HG03469 (cell line): ENCODE data around the gene FUCA1.
"Not testable (repeated sequence)": the region's sequence is repeated elsewhere in the genome, so short reads cannot be mapped to it uniquely, and the experiment has no call there.

Source experiments
- ATAC-seq: cut with Tn5 transposase; IDR thresholded peaks from one replicate; pipeline ENCODE4 v1.9.1; 2021; ENCODE audit warnings: mild to moderate bottlenecking, moderate library complexity, moderate number of reproducible peaks; ENCODE audit not compliant: unreplicated experiment

Gene FUCA1

GRCh38 chr1:23843644-23844043 lies 24.4 kb downstream of the FUCA1 start:
- ATAC-seq, result no peak

GRCh38 chr1:23838401-23838866 lies 29.7 kb downstream of the FUCA1 start:
- ATAC-seq, result no peak

DNA sequence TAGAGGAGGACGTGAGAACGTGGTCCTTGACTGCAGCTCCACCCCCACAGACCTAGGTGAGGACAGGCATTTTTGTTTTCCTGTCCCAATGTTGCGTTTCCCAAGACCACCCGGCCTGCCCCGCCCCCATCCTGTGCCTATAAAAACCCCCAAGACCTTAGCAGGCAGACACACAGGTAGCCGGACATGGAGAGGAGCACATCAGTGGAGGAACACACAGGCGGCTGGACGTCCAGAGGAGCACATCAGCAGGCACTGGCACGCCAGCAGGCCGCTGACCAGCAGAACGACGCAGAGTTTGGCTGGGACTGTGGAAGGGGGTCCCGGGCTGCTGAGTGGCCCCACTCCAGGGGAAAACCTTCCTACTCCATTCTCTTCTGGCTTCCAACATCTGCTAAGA lies 30.2 kb downstream of the FUCA1 start:
- ATAC-seq, result no peak

DNA sequence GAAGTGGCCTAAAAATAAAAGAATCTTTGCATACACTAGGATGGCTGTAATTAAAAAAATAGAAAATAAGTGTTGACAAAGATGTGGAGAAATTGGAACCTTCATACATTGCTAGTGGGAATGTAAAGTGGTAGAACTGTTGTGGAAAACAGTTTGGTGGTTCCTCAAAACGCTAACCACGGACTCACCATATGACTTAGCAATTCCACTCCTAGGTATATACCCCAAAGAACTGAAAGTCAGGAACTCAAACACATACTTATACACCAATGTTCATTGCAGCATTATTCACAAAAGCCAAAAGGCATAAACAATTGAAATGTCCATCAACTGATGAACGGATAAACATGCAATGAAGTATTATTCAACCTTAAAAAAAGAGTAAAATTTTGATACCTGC lies 32.1 kb downstream of the FUCA1 start:
- no peak for ATAC-seq

DNA sequence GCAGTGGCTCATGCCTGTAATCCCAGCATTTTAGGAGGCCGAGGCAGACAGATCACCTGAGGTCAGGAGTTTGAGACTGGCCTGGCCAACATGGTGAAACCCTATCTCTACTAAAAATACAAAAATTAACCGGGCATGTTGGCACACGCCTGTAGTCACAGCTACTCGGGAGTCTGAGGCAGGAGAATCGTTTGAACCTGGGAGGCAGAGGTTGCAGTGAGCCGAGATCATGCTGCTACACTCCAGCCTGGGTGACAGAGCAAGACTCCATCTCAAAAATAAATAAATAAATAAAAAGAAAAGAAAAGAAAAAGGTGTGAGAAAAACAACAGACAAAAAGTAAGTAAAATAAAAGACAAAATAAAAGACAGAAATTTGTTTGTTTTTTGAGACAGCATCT lies 33.9 kb downstream of the FUCA1 start:
- not testable (repeated sequence) for ATAC-seq

- no peak for ATAC-seq
Measured at GRCh38 chr1:23827717-23828116, 40.4 kb downstream of the FUCA1 start.

- ATAC-seq, result not testable (repeated sequence)
Measured at GRCh38 chr1:23826590-23826989, 41.5 kb downstream of the FUCA1 start.

- ATAC-seq, result no peak
Measured at GRCh38 chr1:23825762-23826522, 42.1 kb downstream of the FUCA1 start.

GRCh38 chr1:23825076-23825761 lies 42.9 kb downstream of the FUCA1 start, which contains the start of gene HMGCL:
Gene HMGCL (minus strand): TSS chr1:23825429. CDS start chr1:23825415, 14 bp downstream.
- ATAC-seq, result no peak

DNA sequence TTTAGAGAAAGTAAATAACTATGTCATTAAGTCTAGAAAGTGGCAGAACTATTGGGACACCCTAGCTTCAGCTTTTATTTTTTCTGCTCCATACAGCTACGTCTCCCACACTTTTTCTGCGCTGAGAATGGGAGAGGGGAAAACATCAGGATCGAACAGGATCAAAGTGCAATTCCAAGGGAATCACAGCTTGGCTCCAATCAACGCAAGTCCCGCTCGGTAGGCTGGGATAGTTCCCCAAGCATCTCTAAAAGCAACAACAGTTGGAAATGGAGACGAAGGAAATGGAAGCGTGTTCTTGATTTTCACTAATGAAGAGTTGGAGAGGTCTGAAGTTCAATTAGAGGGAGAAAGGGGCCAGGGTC lies 43.4 kb downstream of the FUCA1 start:
- no peak for ATAC-seq

- ATAC-seq, result no peak
Measured at GRCh38 chr1:23823767-23824166, 44.3 kb downstream of the FUCA1 start.

- no peak for ATAC-seq
Measured at GRCh38 chr1:23817633-23818032, 50.5 kb downstream of the FUCA1 start.

GRCh38 chr1:23816906-23817305 lies 51.2 kb downstream of the FUCA1 start:
- ATAC-seq, result no peak

DNA sequence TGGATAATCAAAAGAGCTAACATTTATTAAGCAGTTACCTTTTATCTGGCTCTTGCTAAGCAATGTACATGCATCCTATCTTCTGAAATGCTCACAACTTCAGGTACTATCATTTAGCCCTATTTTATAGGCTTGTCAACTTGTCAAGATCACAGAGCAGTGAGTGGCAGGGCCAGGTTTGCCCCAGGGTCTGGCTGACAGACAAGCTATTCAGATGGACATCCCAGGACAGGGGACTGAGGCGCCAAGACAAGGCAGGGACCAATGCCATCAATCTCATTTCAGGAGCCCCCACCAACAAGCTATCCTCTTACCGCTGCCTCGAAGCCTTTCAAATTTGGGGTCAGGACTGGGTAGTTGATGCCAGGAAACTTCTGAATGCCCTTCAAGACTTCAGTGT lies 51.7 kb downstream of the FUCA1 start:
- no peak for ATAC-seq

GRCh38 chr1:23814016-23814415 lies 54.1 kb downstream of the FUCA1 start:
- ATAC-seq, result no peak

DNA sequence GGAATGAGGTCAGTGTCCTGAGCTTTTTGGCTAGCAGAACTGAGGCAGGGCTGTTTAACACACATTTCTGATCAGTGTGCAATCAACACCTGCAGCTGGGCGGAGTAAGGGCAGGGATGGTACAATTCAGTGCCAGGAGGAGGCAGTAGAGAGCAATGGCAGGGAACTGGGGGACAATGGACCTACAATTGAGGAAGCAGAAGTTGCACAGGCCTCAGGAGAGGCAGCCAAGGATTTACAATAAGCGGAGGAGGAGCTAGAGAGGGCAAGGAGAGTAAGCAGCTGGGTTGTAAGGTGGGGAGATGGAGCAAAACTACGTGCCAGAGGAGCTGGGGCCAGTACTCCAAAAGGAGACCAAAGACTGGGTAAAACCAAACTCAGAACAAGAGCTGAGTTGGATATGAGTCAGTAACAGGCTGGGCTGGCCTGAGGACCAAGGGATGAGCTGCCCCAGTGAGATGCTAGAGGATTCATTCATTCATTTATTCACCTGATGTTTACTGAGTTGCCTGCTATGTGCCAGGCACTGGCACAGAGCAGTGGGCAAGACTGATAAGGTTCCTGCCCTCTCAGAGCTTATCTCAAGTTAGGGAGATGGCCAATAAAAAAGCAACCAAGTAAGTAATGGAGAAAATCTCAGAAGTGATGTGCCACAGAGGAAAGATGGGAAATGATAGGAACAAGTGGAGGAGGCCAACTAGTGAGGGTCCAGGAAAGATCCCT lies 57.1 kb downstream of the FUCA1 start:
- no peak for ATAC-seq

DNA sequence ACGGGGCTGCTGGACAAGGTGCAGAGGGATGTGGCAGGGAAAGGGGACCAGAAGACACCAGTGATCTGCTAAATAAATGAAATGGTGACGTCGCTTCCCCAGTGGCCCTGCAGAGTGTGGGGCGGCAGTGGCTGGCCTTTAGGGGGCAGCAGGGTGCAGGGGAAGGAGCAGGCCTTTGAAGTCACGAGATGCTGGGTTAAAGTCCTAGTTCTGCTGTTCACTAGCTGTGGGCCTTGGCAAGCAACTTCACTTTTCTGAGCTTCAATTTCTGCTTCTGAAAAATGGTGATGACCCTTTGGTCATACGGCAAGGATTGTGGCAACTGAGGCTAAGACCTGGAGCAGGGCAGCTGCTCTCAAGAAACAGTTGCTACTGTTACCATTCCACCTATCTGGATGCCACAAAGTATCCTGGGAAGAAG lies 58.3 kb downstream of the FUCA1 start:
- no peak for ATAC-seq

DNA sequence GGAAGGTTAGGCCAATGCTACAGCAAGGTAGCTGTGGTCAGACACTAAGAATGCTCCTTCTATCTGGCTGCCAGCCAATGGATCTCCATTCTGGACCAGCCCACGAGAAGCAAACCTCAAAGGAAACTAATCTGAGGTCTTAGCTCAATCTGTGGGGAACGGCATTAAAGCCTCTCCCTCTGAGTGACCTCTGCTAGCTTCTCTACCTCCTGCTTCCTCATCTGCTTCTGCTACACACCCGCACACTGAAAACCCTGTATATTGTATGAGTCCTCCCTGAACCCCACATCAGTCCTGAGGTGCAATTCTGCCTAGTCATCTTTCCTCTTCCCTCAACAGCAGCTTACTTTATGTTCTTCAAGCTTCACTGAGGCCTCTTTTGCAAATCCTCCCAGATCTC lies 60.6 kb downstream of the FUCA1 start:
- no peak for ATAC-seq

GRCh38 chr1:23806280-23806679 lies 61.8 kb downstream of the FUCA1 start:
- no peak for ATAC-seq

DNA sequence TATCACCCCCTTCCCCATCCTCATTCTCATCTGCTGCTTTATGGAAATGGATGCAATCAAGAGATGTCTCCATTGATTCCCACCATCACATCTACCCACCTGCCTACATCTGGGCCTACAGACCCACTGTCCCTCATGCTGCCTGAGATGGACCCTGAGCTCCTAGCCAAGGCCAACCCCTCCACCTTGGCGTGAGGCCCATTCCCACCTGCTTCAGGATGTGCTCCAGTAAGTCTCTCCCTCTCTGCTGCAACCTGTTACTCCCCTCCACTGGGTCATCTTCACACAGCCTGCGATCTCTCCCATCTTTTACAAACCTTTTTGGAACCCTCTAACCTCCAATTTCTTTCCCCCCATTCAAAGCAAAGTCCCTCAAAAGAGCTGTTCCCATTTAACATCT lies 63.1 kb downstream of the FUCA1 start:
- no peak for ATAC-seq

- ATAC-seq, result no peak
Measured at GRCh38 chr1:23804183-23804835, 63.8 kb downstream of the FUCA1 start.
